GM12891 (cell line): ENCODE results near the gene DEGS1.

ENCODE experiments used
- POLR2A ChIP-seq: IDR thresholded peaks from 2 replicates; pipeline ENCODE4 v1.6.1; 2011; ENCODE audit warnings: low read depth, low read length, control low read depth
- POLR2AphosphoS5 ChIP-seq: IDR thresholded peaks from 2 replicates; pipeline ENCODE4 v1.6.1; 2011; ENCODE audit warnings: low read depth, low read length, control low read depth
- SPI1 ChIP-seq: IDR thresholded peaks from 2 replicates; pipeline ENCODE4 v1.6.1; 2011; ENCODE audit warnings: low read depth, low read length, control low read depth
- TAF1 ChIP-seq: IDR thresholded peaks from 2 replicates; pipeline ENCODE4 v1.6.1; 2011; ENCODE audit warnings: low read depth, low read length, control low read depth

- TF ChIP-seq POLR2A = no peak
- no peak for TF ChIP-seq TAF1
- TF ChIP-seq POLR2AphosphoS5 = no peak
- no peak for TF ChIP-seq SPI1
These were observed 55.2 kb downstream of the DEGS1 start for GRCh38 chr1:224238212-224238611.
